ENCODE results near the gene TAS2R42.

The TAS2R42 gene, protein sequence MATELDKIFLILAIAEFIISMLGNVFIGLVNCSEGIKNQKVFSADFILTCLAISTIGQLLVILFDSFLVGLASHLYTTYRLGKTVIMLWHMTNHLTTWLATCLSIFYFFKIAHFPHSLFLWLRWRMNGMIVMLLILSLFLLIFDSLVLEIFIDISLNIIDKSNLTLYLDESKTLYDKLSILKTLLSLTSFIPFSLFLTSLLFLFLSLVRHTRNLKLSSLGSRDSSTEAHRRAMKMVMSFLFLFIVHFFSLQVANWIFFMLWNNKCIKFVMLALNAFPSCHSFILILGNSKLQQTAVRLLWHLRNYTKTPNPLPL

DNA sequence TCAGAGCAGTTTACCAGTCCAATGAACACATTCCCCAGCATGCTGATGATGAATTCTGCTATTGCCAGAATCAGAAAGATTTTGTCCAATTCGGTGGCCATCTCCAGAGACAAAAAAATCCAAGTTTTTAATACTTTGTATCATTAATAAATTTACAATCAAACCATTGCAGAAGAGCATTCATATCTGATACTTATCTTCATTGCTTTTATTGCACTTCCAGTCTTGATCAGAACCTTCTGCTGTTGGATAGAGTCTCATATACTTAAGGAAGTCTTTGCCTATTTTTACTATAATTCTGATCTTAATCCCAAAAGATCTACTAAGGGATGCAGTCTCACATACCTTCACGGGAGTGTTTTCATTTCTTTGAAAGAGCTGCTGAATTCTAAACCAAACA is at the start of gene TAS2R42:
Gene TAS2R42, minus strand, starts transcription at position 101 of the 400 bp plus-strand sequence. Its CDS starts 0 bp downstream, at position 101.
- Histone ChIP-seq H3K79me2 (ENCODE audit: control insufficient read depth, insufficient read depth, low read length, unreplicated experiment) (no peaks in the 10 kb centered on the region), H2AFZ (ENCODE audit: low read length, unreplicated experiment) (no peak within 1 kb of the TSS), H3K36me3 (ENCODE audit: insufficient read depth, low read length) (no peaks in the 10 kb centered on the region), H3K4me3 (ENCODE audit: low read depth, low read length) (no peak within 1 kb of the TSS), H3K27me3 (ENCODE audit: insufficient read depth, low read length) (no peaks in the 10 kb centered on the region), H3K27ac (ENCODE audit: low read depth, low read length) (no peak within 1 kb of the TSS), H3K4me1 (ENCODE audit: control insufficient read depth, insufficient read depth, low read length, unreplicated experiment) (no peaks in the 10 kb centered on the region)

GRCh38 chr12:11233532-11233931 is 46.8 kb upstream of the TAS2R42 start:
- H3K4me3 ChIP-seq (ENCODE audit: low read depth, low read length): no peak overlapping the region
- H3K79me2 ChIP-seq (ENCODE audit: control insufficient read depth, insufficient read depth, low read length, unreplicated experiment): no peaks in the 10 kb centered on the region
- H3K27ac ChIP-seq (ENCODE audit: low read depth, low read length): no peak overlapping the region
- no peak overlapping the region for H2AFZ ChIP-seq (ENCODE audit: low read length, unreplicated experiment)
- H3K36me3 ChIP-seq (ENCODE audit: insufficient read depth, low read length): no peaks in the 10 kb centered on the region
- no peaks in the 10 kb centered on the region; the same call in 1 of the 2 replicates for H3K27me3 ChIP-seq (ENCODE audit: insufficient read depth, low read length)
- no peaks in the 10 kb centered on the region for H3K4me1 ChIP-seq (ENCODE audit: control insufficient read depth, insufficient read depth, low read length, unreplicated experiment)

DNA sequence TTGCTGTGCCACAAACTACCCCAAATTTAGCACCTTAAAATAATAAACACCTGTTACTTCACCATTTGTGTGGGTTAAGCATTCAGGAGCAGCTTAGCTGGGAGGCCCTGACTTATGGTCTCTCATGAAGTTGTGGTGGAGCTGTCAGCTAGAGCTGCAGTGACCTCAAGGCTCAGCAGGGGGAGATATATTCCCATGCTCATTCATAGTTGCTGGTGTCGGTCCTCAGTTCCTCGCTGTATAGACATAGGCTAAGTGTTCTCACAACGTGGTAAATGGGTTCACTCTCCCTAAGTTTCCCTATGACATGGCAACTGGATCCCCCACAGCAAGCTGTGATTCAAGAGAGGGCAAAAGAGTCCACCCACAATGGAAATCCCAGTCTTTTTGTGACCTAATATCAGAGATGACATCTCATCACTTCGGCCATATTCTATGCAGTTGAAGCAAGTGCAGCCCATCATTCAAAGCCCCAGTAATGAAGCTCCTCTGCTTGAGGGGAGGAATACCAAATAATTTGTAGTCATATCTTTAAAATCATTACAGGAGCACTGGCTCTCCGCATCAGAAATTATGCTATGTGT is 41.7 kb upstream of the TAS2R42 start:
- Histone ChIP-seq H3K36me3 (ENCODE audit: insufficient read depth, low read length) (no peaks in the 10 kb centered on the region), H3K27ac (ENCODE audit: low read depth, low read length) (no peak overlapping the region), H3K4me3 (ENCODE audit: low read depth, low read length) (no peak overlapping the region), H3K27me3 (ENCODE audit: insufficient read depth, low read length) (peaks cover 14% of the 10 kb centered on the region), H3K4me1 (ENCODE audit: control insufficient read depth, insufficient read depth, low read length, unreplicated experiment) (no peaks in the 10 kb centered on the region), H3K79me2 (ENCODE audit: control insufficient read depth, insufficient read depth, low read length, unreplicated experiment) (no peaks in the 10 kb centered on the region), H2AFZ (ENCODE audit: low read length, unreplicated experiment) (no peak overlapping the region)

GRCh38 chr12:11227373-11227772 is 40.6 kb upstream of the TAS2R42 start:
- Histone ChIP-seq H3K79me2 (ENCODE audit: control insufficient read depth, insufficient read depth, low read length, unreplicated experiment) (no peaks in the 10 kb centered on the region), H3K4me1 (ENCODE audit: control insufficient read depth, insufficient read depth, low read length, unreplicated experiment) (no peaks in the 10 kb centered on the region), H3K27me3 (ENCODE audit: insufficient read depth, low read length) (peaks cover 14% of the 10 kb centered on the region), H3K27ac (ENCODE audit: low read depth, low read length) (no peak overlapping the region), H3K4me3 (ENCODE audit: low read depth, low read length) (no peak overlapping the region), H2AFZ (ENCODE audit: low read length, unreplicated experiment) (no peak overlapping the region), H3K36me3 (ENCODE audit: insufficient read depth, low read length) (no peaks in the 10 kb centered on the region)

- H3K4me1 ChIP-seq (ENCODE audit: control insufficient read depth, insufficient read depth, low read length, unreplicated experiment): no peaks in the 10 kb centered on the region
- no peaks in the 10 kb centered on the region for H3K36me3 ChIP-seq (ENCODE audit: insufficient read depth, low read length)
- H3K4me3 ChIP-seq (ENCODE audit: low read depth, low read length): no peak overlapping the region
- no peak overlapping the region for H2AFZ ChIP-seq (ENCODE audit: low read length, unreplicated experiment)
- no peaks in the 10 kb centered on the region for H3K79me2 ChIP-seq (ENCODE audit: control insufficient read depth, insufficient read depth, low read length, unreplicated experiment)
- no peaks in the 10 kb centered on the region for H3K27me3 ChIP-seq (ENCODE audit: insufficient read depth, low read length)
- no peak overlapping the region for H3K27ac ChIP-seq (ENCODE audit: low read depth, low read length)
These were observed 22.4 kb upstream of the TAS2R42 start for GRCh38 chr12:11209113-11209512.

DNA sequence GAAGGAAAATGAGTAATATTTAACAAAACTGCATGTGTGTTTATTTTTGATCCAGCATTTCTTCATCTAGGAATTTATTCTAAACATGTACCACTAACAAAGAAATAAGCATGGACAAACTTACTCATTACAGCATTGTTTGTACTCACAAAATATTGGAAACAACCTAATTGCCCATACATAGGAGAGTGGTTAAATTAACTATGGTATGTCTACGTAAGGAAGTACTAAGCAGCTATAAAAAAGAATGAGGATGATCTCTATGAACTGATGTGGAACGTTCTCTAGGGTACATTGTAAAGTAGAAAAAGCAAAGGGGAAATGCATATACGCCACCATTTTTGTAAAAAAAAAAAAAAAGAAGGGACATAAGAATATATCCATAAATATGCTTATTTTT is 17.4 kb upstream of the TAS2R42 start:
- H3K4me3 ChIP-seq (ENCODE audit: low read depth, low read length): no peak overlapping the region
- no peaks in the 10 kb centered on the region for H3K27me3 ChIP-seq (ENCODE audit: insufficient read depth, low read length)
- H3K27ac ChIP-seq (ENCODE audit: low read depth, low read length): no peak overlapping the region
- H2AFZ ChIP-seq (ENCODE audit: low read length, unreplicated experiment): no peak overlapping the region
- H3K36me3 ChIP-seq (ENCODE audit: insufficient read depth, low read length): no peaks in the 10 kb centered on the region
- H3K79me2 ChIP-seq (ENCODE audit: control insufficient read depth, insufficient read depth, low read length, unreplicated experiment): no peaks in the 10 kb centered on the region
- no peaks in the 10 kb centered on the region for H3K4me1 ChIP-seq (ENCODE audit: control insufficient read depth, insufficient read depth, low read length, unreplicated experiment)

- Histone ChIP-seq H3K4me1 (ENCODE audit: control insufficient read depth, insufficient read depth, low read length, unreplicated experiment) (no peaks in the 10 kb centered on the region), H3K27ac (ENCODE audit: low read depth, low read length) (no peak overlapping the region), H3K79me2 (ENCODE audit: control insufficient read depth, insufficient read depth, low read length, unreplicated experiment) (no peaks in the 10 kb centered on the region), H3K4me3 (ENCODE audit: low read depth, low read length) (no peak overlapping the region), H3K27me3 (ENCODE audit: insufficient read depth, low read length) (no peaks in the 10 kb centered on the region), H3K36me3 (ENCODE audit: insufficient read depth, low read length) (no peaks in the 10 kb centered on the region), H2AFZ (ENCODE audit: low read length, unreplicated experiment) (no peak overlapping the region)
These were observed 16.1 kb upstream of the TAS2R42 start for GRCh38 chr12:11202811-11203210.

DNA sequence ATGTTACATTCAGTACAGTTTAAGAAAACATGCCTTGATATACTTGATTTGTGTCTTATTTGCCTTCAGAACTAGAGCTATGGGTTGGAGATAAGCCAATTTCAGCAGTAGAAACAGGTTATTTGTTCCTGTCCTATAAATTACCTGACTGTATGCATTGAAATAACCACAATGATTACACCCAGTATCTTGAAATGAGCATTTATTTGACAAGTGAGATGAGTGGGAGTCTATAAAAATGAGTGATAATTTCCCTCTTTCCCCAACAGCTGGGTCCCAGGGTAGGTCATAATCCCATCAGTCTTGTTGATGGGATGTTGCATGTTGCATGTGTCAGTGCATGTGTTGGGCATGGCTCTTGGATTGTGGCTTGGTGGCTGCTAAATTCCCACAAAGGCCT is 3.7 kb downstream of the TAS2R42 start:
- Histone ChIP-seq H3K27me3 (ENCODE audit: insufficient read depth, low read length) (no peaks in the 10 kb centered on the region), H3K36me3 (ENCODE audit: insufficient read depth, low read length) (no peaks in the 10 kb centered on the region), H3K4me3 (ENCODE audit: low read depth, low read length) (no peak overlapping the region), H3K27ac (ENCODE audit: low read depth, low read length) (no peak overlapping the region), H3K79me2 (ENCODE audit: control insufficient read depth, insufficient read depth, low read length, unreplicated experiment) (no peaks in the 10 kb centered on the region), H3K4me1 (ENCODE audit: control insufficient read depth, insufficient read depth, low read length, unreplicated experiment) (no peaks in the 10 kb centered on the region), H2AFZ (ENCODE audit: low read length, unreplicated experiment) (no peak overlapping the region)

DNA sequence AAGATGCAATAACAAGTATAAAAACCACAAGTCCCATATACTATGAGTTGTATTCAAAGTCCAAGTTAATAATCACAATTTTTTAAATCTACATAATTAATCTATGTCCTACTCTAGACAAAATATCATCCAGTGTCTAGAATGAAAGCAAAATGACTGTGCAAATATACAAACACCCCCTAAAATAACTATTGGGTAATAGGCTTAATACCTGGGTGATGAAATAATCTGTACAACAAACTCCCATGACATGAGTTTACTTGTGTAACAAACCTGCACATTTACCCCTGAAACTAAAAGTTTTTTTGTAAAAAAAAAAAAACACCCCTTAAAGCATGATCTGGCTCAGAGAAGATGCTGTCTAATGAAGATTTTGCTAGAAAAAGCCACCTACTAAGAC is 4.2 kb downstream of the TAS2R42 start:
- Histone ChIP-seq H3K4me1 (ENCODE audit: control insufficient read depth, insufficient read depth, low read length, unreplicated experiment) (no peaks in the 10 kb centered on the region), H3K27me3 (ENCODE audit: insufficient read depth, low read length) (no peaks in the 10 kb centered on the region), H3K79me2 (ENCODE audit: control insufficient read depth, insufficient read depth, low read length, unreplicated experiment) (no peaks in the 10 kb centered on the region), H3K36me3 (ENCODE audit: insufficient read depth, low read length) (no peaks in the 10 kb centered on the region), H3K27ac (ENCODE audit: low read depth, low read length) (no peak overlapping the region), H3K4me3 (ENCODE audit: low read depth, low read length) (no peak overlapping the region), H2AFZ (ENCODE audit: low read length, unreplicated experiment) (no peak overlapping the region)

DNA sequence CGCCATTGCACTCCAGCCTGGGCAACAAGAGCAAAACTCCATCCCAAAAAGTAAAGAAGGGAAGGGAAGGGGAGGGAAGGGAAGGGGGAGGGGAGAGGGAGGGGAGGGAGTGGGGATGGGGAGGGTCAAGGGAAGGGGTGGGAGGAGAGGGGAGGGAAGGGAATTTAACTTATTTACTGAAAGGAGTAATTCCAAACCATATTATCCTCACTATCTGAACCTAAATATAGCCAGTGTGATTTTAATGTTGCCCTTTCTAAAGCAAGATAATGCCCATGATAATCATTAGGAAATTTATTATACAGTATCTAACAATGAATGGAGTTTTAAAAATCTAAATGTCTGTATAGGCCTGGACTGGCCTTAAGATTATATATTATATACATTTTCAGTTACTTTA is 8.5 kb downstream of the TAS2R42 start:
- Histone ChIP-seq H3K36me3 (ENCODE audit: insufficient read depth, low read length) (no peaks in the 10 kb centered on the region), H3K4me3 (ENCODE audit: low read depth, low read length) (no peak overlapping the region), H3K79me2 (ENCODE audit: control insufficient read depth, insufficient read depth, low read length, unreplicated experiment) (peaks cover 23% of the 10 kb centered on the region), H2AFZ (ENCODE audit: low read length, unreplicated experiment) (no peak overlapping the region), H3K27me3 (ENCODE audit: insufficient read depth, low read length) (no peaks in the 10 kb centered on the region), H3K27ac (ENCODE audit: low read depth, low read length) (no peak overlapping the region), H3K4me1 (ENCODE audit: control insufficient read depth, insufficient read depth, low read length, unreplicated experiment) (peaks cover 4% of the 10 kb centered on the region)

DNA sequence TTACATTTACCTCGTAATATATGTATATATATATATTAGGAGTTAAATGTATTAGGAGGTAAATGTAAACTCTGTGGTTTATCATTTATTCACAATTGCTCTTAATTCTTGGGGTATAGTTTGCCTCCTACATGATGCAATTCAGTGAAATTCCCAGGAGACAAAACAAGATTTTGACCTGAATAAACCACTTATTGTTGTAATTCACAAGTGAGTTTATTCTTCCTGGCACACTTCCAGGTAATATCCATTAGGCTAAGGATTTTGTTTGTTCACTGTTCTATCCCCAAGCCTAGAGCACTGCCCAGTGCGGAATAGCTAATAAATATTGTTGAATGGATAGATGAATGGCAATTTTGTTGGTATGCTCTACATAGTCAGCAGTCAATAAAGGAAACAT is 12.7 kb downstream of the TAS2R42 start:
- peaks cover 20% of the 10 kb centered on the region for H3K4me1 ChIP-seq (ENCODE audit: control insufficient read depth, insufficient read depth, low read length, unreplicated experiment)
- H3K27ac ChIP-seq (ENCODE audit: low read depth, low read length): no peak overlapping the region
- H3K4me3 ChIP-seq (ENCODE audit: low read depth, low read length): no peak overlapping the region
- H2AFZ ChIP-seq (ENCODE audit: low read length, unreplicated experiment): no peak overlapping the region
- H3K36me3 ChIP-seq (ENCODE audit: insufficient read depth, low read length): peaks cover 6% of the 10 kb centered on the region; the same call in 1 of the 2 replicates
- H3K27me3 ChIP-seq (ENCODE audit: insufficient read depth, low read length): no peaks in the 10 kb centered on the region
- H3K79me2 ChIP-seq (ENCODE audit: control insufficient read depth, insufficient read depth, low read length, unreplicated experiment): peaks cover 60% of the 10 kb centered on the region
